Measurements from ENCODE around the gene NAT16.

The NAT16 gene

DNA sequence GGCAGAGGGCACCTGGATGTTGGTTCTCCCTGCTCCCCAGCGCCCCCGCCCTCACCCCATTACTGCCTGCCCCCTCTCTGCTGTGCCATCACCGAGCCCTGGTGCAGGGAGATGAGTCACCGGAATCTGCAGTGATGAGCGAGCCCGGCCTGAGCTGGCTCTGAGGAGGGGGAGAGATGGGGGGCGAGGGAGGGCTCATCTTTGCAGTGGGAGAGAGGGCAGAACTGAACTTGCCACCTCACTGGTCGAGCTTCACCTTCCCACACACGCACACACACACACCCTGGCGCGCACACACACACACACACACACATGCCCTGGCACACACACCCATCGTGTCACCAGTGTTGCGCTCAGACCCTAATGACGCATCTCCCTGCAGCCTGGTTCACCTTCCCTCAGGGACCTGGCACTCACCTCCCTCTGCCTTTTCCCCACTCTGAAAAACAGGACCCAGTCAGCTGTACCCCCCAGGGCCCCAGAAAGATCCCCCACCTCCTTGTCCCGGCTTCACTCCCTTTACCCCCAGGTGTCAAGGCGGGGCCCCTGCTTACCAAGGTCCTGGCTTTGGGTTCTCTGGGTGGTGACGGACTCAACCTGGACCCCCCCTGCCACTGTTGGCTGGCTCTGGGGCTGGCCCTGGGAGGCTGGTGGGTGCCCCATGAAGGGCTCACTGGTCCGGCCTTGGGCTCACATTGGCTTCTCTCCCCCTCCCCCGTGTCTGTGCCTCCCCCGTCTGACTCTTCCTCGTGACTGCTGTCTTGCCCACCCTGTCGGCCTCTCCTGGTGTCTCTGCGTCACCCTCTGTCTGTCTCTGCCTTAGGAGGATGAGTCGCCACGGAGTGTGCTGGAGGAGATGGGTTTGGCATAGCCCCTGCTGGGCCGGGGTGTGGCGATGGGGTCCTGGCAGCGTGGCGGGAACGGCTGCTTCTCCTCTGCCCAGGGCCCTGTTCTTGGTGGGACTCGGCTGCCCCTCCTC, 20.1 kb downstream of the NAT16 start:
- Mint-ChIP-seq H3K9me3 (no peaks in the 10 kb centered on the region), H3K27me3 (peaks cover 3% of the 10 kb centered on the region), H3K4me3 (no peak overlapping the region), H3K27ac (no peak overlapping the region), H3K36me3 (peaks cover 3% of the 10 kb centered on the region), H3K4me1 (peaks cover 16% of the 10 kb centered on the region)

DNA sequence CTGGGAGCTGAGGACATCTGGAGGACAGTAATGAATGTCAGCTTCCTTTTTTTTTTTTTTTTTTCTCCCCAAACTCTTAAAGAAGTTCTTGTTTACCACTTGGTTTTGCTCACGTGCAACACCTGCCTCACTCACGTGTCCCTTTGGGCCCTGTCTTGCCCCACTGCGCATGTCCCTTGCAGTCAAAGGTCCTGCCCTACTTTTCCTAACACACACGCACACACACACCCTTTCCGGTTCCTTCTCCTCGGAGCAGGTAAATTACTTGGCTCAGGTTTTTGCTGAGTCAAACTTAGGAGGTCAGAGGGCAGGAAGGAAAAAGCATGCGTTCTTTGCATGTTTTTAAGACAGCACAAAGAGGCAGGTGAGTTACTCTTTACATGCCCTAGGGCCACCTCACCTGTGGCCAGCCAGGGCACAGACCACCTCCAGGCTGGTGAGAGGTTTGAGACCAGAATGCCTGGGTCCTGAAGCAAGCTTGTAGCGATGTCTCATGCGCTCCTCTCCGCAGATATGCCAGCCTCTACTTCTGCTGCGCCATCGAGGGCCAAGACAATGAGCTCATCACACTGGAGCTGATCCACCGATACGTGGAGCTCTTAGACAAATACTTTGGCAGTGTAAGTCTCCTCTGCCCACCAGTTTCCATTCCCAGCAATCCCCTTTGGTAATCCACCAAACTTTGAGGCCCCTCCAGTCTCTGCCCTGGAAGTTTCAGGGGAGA, 23.1 kb downstream of the NAT16 start:
- Mint-ChIP-seq H3K4me3 (no peak overlapping the region), H3K36me3 (peaks cover 3% of the 10 kb centered on the region), H3K27me3 (peaks cover 1% of the 10 kb centered on the region), H3K27ac (peak overlapping the region; percentile 51), H3K9me3 (no peaks in the 10 kb centered on the region), H3K4me1 (peaks cover 13% of the 10 kb centered on the region)

DNA sequence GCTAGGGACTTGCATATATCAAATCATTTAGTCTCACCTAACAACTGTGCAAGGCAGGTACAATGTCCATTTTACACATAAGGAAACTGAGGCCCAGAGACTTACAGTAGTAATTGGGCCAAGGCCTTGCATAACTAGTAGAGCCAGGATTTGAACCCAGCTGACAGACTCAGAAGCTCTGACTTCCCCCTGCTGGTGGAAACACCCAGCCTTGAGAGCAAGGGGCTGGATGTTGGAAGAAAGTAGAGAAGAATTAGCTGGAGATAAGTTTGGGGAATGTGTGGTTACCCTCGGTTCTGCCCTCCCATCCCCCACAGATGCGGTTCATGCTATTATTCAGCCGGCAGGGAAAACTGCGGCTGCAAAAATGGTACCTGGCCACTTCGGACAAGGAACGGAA, 23.8 kb downstream of the NAT16 start:
- Mint-ChIP-seq H3K27me3 (no peaks in the 10 kb centered on the region), H3K4me1 (peaks cover 13% of the 10 kb centered on the region), H3K27ac (no peak overlapping the region), H3K36me3 (peaks cover 3% of the 10 kb centered on the region), H3K9me3 (no peaks in the 10 kb centered on the region), H3K4me3 (no peak overlapping the region)

DNA sequence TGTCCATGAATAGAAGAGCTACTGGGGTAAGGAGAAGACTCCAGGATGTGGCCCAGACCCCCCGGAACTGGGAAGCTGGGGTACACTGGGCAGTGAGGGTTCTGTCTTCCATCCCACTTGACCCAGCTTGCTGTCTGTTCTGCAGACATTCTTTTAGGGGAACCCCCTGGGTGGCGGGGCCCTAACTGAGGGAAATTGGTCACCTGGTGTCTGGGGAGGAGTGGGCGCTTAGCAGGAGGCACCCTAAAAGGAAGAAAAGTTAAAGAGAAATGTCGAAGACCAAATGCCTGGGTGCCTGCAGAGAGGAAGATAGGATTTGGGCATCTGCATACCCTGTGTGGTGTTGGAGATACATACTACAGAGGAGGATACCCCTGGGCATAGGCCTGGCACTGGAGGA, 24.8 kb downstream of the NAT16 start:
- peak overlapping the region; percentile 85 for H3K4me3 Mint-ChIP-seq
- H3K4me1 Mint-ChIP-seq = peaks cover 13% of the 10 kb centered on the region
- no peaks in the 10 kb centered on the region for H3K27me3 Mint-ChIP-seq
- H3K27ac Mint-ChIP-seq = no peak overlapping the region
- H3K36me3 Mint-ChIP-seq = peaks cover 3% of the 10 kb centered on the region
- no peaks in the 10 kb centered on the region for H3K9me3 Mint-ChIP-seq

DNA sequence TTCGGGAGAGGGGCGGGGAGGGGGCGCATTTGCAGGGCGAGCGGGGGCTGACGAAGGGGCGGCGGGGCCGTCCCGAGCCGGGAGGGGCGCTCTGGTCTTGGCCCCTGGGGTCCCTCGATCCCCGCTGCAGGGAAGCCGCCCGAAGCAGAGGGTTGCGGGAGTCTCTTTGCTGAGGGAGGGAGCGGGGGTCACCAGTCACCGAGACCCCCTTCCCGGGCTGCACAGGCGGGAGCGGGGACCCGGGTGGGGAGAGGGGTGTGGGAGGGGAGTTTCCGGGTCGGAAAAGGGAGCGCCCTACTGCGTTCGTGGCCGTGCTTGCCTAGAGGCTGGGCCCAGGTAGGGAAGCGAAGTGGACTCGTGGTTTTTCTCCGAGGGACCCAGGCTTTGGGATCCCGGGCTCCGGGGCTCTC, 25.4 kb downstream of the NAT16 start:
- peaks cover under 1% of the 10 kb centered on the region for H3K27me3 Mint-ChIP-seq
- H3K4me3 Mint-ChIP-seq = peak overlapping the region; percentile 85
- H3K4me1 Mint-ChIP-seq = peaks cover 13% of the 10 kb centered on the region
- peaks cover 3% of the 10 kb centered on the region for H3K36me3 Mint-ChIP-seq
- H3K9me3 Mint-ChIP-seq = no peaks in the 10 kb centered on the region
- no peak overlapping the region for H3K27ac Mint-ChIP-seq

DNA sequence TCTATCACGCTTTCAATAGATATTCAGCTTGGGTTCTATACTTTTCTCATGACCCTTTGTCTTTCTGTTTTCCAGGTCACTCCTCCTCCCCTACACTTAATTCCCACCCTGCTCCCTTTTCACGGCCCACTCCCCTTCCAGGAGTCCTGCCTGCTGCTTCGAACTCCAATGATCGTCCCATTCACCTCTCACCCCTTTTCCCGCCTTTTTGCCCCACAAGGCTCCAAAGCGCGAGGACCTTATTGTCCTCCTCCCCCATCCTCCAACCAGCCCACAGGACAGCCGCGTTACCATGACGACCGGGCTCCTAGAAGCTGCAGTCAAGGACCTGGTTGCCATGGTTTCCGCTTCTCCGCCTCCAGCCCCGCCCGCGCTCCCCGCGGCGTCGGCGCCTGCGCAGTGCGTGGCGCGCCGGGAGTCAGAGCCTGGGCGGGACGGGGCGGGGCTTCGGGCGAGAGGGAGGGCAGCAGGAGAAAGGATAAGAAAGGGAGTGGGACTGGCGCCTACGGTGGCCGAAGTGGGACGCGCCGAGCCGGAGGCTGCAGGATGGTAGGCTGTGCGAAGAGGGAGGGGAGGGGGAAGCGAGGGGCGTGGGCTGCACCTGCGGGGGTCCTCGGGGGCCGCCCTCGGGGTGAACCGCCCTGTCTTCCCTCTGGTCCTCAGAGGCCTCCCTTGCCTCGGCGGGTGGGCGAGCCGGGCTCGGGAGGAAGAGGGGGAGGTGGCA, 26.0 kb downstream of the NAT16 start, which contains the start of gene AP1S1:
TSS of gene AP1S1 (plus strand) at position 508 of the 724 bp plus-strand sequence. CDS start at position 547, 39 bp downstream.
- Mint-ChIP-seq H3K27me3 (peaks cover 4% of the 10 kb centered on the region), H3K4me1 (peaks cover 13% of the 10 kb centered on the region), H3K4me3 (peak within 1 kb of the TSS; percentile 85), H3K9me3 (no peaks in the 10 kb centered on the region), H3K27ac (peak within 1 kb of the TSS; percentile 85), H3K36me3 (peaks cover 3% of the 10 kb centered on the region)

DNA sequence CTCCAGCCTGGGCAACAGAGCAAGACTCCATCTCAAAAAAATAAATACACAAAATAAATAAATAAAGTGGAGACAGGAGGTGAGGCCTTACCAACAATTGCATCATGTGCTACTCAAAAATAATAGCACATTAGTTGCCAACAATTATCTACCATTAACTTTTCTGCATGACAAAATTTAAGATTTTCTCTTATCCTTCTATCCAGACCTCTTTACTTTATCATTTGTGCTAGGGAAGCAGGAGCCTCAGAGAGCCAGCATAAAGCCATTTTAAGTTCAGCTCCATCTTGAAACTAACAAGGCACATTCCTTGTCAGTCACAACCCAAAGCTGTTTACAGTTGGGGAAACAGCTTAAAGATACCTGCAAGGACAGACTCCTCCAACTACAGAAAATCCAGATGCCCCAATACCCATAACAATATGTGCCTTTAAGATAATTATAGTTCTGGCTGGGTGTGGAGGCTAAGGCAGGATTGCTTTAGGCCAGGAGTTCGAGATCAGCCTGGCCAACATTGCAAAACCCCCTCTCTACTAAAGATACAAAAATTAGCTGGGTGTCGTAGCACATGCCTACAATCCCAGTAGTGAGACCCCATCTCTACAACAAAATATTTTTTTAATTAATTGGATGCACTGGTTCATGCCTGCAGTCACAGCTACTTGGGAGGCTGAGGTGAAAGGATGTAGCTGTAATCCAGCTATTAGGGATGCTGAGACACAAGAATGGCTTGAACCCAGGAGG, 28.0 kb downstream of the NAT16 start:
- no peaks in the 10 kb centered on the region for H3K9me3 Mint-ChIP-seq
- no peaks in the 10 kb centered on the region for H3K36me3 Mint-ChIP-seq
- H3K27me3 Mint-ChIP-seq = peaks cover 9% of the 10 kb centered on the region
- no peak overlapping the region for H3K4me3 Mint-ChIP-seq
- peaks cover 21% of the 10 kb centered on the region for H3K4me1 Mint-ChIP-seq
- H3K27ac Mint-ChIP-seq = no peak overlapping the region

DNA sequence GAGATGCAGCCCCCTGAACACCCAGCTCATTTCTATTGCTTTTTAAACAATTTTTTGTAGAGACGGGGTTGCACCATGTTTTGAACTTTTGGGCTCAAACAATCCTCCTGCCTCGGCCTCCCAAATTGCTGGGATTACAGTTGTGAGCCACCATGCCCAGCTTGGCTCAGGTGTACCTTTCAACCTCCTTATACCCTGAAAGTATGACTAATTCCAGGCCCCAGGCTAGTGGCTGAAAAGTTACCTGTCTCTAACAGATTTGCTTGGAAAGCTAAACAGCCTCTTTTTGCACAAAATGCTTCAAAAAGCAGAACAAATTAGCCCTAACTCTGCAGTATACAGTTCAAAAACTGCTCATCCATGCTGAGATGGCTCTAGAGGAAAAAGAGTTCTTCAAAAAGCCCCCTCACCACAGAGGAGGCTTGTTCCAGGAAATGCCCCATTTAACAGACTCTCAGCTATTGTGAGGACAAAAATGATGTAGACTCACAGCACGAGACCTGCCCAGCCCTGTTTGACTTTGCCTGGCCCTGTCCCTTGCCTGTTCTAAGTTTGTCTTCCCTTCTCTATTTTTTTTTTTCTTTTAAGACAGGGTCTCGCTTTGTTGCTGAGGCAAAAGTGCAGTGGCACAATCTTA, 39.2 kb downstream of the NAT16 start:
- H3K4me3 Mint-ChIP-seq = no peak overlapping the region
- no peak overlapping the region for H3K27ac Mint-ChIP-seq
- no peaks in the 10 kb centered on the region for H3K9me3 Mint-ChIP-seq
- no peaks in the 10 kb centered on the region for H3K36me3 Mint-ChIP-seq
- peaks cover 55% of the 10 kb centered on the region for H3K4me1 Mint-ChIP-seq
- H3K27me3 Mint-ChIP-seq = peaks cover 4% of the 10 kb centered on the region

DNA sequence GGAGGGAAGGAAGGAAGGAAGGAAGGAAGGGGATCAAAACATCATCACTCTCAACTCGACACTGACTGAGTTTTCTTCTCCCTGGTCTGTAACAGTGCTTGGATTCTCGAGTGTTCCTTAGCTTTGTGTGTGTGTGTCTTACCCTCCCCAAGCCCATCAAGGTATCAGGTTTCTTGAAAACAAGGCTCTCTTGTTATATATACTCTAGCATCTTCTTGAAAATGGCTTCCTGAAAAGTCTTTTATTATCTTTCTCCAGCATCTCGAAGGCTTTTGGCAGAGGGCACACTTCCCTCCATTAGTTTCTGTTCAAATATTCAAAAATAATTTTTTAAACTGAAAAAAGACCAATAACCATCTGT, 39.8 kb downstream of the NAT16 start:
- peaks cover 4% of the 10 kb centered on the region for H3K27me3 Mint-ChIP-seq
- peaks cover 59% of the 10 kb centered on the region for H3K4me1 Mint-ChIP-seq
- H3K9me3 Mint-ChIP-seq = no peaks in the 10 kb centered on the region

DNA sequence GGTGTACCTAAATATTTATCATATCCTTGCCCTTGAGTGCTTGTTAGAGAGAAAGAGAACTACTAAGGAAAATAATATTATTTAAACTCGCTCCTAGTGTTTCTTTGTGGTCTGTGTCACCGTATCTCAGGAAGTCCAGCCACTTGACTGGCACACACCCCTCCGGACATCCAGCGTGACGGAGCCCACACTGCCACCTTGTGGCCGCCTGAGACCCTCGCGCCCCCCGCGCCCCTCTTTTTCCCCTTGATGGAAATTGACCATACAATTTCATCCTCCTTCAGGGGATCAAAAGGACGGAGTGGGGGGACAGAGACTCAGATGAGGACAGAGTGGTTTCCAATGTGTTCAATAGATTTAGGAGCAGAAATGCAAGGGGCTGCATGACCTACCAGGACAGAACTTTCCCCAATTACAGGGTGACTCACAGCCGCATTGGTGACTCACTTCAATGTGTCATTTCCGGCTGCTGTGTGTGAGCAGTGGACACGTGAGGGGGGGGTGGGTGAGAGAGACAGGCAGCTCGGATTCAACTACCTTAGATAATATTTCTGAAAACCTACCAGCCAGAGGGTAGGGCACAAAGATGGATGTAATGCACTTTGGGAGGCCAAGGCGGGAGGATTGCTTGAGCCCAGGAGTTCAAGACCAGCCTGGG, 41.8 kb downstream of the NAT16 start:
- Mint-ChIP-seq H3K36me3 (no peaks in the 10 kb centered on the region), H3K9me3 (no peaks in the 10 kb centered on the region), H3K27me3 (no peaks in the 10 kb centered on the region), H3K27ac (peak overlapping the region; percentile 92), H3K4me1 (peaks cover 69% of the 10 kb centered on the region), H3K4me3 (peak overlapping the region; percentile 76)

More for the DNA sequence above, 39.8 kb downstream of the NAT16 start:
- no peak overlapping the region for H3K4me3 Mint-ChIP-seq
- H3K36me3 Mint-ChIP-seq = no peaks in the 10 kb centered on the region
- H3K27ac Mint-ChIP-seq = no peak overlapping the region

DNA sequence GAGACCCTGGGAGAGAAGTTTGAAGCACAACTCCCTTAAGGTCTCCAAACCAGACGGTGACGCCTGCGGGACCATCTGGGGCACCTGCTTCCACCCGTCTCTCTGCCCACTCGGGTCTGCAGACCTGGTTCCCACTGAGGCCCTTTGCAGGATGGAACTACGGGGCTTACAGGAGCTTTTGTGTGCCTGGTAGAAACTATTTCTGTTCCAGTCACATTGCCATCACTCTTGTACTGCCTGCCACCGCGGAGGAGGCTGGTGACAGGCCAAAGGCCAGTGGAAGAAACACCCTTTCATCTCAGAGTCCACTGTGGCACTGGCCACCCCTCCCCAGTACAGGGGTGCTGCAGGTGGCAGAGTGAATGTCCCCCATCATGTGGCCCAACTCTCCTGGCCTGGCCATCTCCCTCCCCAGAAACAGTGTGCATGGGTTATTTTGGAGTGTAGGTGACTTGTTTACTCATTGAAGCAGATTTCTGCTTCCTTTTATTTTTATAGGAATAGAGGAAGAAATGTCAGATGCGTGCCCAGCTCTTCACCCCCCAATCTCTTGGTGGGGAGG, 42.4 kb downstream of the NAT16 start:
- Mint-ChIP-seq H3K27me3 (no peaks in the 10 kb centered on the region), H3K27ac (peak overlapping the region; percentile 92), H3K4me3 (peak overlapping the region; percentile 76), H3K9me3 (no peaks in the 10 kb centered on the region), H3K4me1 (peaks cover 66% of the 10 kb centered on the region), H3K36me3 (no peaks in the 10 kb centered on the region)

DNA sequence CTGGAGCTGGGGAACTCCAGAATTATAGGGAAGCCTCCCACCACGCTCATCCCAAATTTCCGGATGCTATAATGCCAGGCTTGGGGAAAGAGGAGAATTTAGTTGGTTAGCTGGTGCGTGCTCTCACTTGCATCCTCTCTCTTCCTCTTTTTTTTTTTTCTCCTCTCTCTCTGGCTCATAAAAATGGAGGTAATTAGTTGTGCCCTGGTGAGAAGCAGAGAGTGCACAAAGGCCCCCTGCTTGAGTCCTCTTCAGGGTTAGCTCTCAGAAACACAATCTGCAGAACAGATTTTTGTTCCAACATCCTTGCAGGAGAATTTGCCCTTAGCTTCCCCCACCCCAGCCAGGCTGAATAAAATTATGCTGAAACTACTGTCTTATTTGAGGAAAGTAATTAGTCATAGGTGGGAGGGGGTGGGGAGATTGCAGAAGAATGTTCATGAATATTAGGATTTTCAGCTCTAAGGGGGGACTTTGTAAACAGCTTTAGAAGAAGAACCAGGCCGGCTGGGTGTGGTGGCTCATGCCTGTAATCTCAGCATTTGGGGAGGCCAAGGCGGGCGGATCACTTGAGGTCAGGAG, 45.6 kb downstream of the NAT16 start:
- Mint-ChIP-seq H3K36me3 (no peaks in the 10 kb centered on the region), H3K4me1 (peaks cover 52% of the 10 kb centered on the region), H3K4me3 (peak overlapping the region; percentile 49), H3K9me3 (no peaks in the 10 kb centered on the region), H3K27me3 (peaks cover 6% of the 10 kb centered on the region), H3K27ac (peak overlapping the region; percentile 12)

DNA sequence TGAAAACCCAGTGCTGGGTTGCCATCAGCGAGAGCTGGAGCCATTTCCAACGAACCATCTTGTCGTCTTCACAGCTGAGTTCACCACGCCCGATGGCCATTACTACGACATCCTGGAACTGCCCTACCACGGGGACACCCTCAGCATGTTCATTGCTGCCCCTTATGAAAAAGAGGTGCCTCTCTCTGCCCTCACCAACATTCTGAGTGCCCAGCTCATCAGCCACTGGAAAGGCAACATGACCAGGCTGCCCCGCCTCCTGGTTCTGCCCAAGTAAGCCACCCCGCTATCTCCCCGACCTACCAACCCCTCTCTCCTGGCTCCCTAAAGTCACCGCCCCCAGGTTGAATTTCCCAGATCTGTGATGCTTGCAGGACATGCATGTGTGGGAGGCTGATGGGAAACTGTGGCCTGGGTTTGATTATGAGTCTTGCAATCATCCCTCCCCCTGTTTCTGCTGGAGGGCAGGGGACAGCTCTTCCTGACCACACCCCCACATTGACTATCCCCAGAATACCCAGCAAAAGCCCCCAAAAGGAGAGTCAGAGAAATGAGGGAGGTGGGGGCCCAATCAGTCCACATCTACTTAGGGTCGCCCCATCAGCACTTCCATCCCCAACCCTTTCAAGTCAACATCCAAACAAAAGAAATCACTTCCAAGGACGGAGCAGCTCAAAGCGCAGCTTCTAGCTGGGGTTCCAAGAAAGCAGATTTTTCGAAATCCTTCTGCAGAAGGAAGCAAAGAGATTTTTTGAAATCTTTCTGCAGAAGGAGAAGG, 46.3 kb downstream of the NAT16 start:
- H3K27ac Mint-ChIP-seq = no peak overlapping the region
- H3K9me3 Mint-ChIP-seq = no peaks in the 10 kb centered on the region
- H3K4me1 Mint-ChIP-seq = peaks cover 45% of the 10 kb centered on the region
- no peak overlapping the region for H3K4me3 Mint-ChIP-seq
- no peaks in the 10 kb centered on the region for H3K36me3 Mint-ChIP-seq
- H3K27me3 Mint-ChIP-seq = peaks cover 6% of the 10 kb centered on the region
